Measurements from ENCODE around the gene AKAP7.

The AKAP7 gene

DNA sequence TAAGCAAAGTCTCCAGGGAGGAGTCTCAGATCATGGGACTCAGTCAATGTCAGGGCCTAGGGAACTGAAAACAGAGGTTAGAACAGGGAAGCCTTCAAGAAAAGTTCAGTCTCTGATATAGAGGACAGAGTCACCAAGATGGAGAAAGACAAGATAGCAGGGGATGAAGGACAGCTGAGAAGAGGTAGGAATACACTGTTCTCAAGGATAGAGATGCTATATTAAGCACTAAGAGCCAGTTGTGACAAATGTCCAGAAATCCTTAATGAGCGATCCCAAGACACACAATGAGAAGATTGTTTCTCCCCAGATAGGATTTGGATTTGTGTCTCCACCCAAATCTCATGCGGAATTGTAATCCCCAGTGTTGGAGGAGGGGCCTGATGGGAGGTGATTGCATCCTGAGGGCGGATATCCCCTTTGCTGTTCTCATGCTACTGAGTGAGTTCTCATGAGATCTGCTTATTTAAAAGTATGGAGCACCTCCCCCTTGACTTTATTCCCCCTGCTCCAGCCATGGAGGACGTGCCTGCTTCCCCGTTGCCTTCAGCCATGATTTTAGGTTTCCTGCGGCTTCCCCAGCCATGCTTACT, 168.2 kb downstream of the AKAP7 start:
- Histone ChIP-seq H3K27me3 (ENCODE audit: insufficient read depth, low read depth, severe bottlenecking) (no peaks in the 10 kb centered on the region), H3K4me3 (ENCODE audit: low read depth, low read length) (no peak overlapping the region), H3K9me3 (ENCODE audit: severe bottlenecking) (no peaks in the 10 kb centered on the region), H3K36me3 (no peaks in the 10 kb centered on the region), H3K27ac (no peak overlapping the region)
- TF ChIP-seq, protein P1, sequence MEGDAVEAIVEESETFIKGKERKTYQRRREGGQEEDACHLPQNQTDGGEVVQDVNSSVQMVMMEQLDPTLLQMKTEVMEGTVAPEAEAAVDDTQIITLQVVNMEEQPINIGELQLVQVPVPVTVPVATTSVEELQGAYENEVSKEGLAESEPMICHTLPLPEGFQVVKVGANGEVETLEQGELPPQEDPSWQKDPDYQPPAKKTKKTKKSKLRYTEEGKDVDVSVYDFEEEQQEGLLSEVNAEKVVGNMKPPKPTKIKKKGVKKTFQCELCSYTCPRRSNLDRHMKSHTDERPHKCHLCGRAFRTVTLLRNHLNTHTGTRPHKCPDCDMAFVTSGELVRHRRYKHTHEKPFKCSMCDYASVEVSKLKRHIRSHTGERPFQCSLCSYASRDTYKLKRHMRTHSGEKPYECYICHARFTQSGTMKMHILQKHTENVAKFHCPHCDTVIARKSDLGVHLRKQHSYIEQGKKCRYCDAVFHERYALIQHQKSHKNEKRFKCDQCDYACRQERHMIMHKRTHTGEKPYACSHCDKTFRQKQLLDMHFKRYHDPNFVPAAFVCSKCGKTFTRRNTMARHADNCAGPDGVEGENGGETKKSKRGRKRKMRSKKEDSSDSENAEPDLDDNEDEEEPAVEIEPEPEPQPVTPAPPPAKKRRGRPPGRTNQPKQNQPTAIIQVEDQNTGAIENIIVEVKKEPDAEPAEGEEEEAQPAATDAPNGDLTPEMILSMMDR (IDR thresholded peaks at IDR 0.05; ENCODE audit: low read depth, low read length), result no peak
- peak; percentile 38 for DNase-seq

DNA sequence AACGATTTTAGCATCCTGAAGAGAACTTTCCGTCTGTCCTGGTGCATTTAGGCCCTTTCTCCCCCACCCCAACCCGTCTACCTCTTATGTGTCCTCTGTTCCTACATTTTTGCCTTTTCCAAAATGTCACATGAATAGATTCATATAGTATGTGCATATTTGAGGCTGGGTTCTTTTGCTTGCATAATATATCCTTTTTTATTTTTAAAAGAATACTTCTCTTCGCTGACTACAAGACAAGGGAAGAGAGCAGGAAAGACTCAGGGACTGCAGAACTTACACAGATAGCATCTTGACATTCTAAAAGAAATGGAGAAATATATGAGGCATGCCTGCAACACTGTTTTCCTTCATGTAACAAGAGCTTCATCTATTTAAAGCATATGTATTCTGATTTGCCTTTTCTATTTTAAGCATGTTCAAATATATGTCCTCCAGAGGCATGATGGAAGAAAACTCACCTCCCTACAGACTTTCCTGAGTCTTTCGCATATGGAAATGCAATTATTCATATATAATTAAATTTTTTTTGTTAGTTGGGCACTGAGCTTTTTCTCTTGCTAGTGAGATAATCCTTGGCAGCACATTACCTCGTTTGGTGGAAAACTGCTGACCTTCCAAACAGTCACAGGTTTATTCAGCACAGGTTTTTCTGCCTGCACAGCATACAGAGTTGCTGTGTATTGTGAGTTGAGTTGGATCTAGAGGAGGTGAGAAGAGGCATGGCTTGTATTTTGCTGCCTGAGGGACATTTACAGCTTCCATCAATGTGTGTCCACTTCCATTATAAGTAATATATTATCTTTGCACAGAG, 170.0 kb downstream of the AKAP7 start:
- no peak for DNase-seq
- H3K36me3 ChIP-seq, result no peaks in the 10 kb centered on the region
- TF ChIP-seq, protein P1 (IDR thresholded peaks at IDR 0.05; ENCODE audit: low read depth, low read length), result no peak
- no peak overlapping the region for H3K4me3 ChIP-seq (ENCODE audit: low read depth, low read length)
- no peak overlapping the region for H3K27ac ChIP-seq
- peaks cover 4% of the 10 kb centered on the region for H3K9me3 ChIP-seq (ENCODE audit: severe bottlenecking)
- no peaks in the 10 kb centered on the region for H3K27me3 ChIP-seq (ENCODE audit: insufficient read depth, low read depth, severe bottlenecking)

DNA sequence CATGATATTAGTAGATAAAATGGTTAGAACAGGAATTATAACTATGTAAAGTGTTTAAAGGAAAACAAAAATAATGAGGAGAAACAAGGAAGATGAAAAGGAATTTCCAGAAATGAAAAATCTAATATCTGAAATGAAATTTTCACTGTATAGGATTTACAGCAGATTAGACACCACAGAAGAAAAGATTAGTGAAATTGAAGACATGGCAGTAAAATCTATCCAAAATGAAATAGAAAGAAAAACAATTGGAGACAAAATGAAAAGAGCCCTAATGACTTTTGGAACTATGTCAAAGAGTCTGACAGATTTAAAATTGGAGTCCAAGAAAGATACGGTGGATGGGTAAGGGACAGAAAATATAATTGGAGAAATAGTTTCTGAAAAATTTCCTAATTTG, 174.2 kb downstream of the AKAP7 start:
- H3K4me3 ChIP-seq (ENCODE audit: low read depth, low read length), result no peak overlapping the region
- no peak overlapping the region for H3K27ac ChIP-seq
- H3K27me3 ChIP-seq (ENCODE audit: insufficient read depth, low read depth, severe bottlenecking), result no peaks in the 10 kb centered on the region
- DNase-seq, result no peak
- no peaks in the 10 kb centered on the region for H3K36me3 ChIP-seq
- TF ChIP-seq, protein P1 (IDR thresholded peaks at IDR 0.05; ENCODE audit: low read depth, low read length), result no peak
- peaks cover 4% of the 10 kb centered on the region for H3K9me3 ChIP-seq (ENCODE audit: severe bottlenecking)

DNA sequence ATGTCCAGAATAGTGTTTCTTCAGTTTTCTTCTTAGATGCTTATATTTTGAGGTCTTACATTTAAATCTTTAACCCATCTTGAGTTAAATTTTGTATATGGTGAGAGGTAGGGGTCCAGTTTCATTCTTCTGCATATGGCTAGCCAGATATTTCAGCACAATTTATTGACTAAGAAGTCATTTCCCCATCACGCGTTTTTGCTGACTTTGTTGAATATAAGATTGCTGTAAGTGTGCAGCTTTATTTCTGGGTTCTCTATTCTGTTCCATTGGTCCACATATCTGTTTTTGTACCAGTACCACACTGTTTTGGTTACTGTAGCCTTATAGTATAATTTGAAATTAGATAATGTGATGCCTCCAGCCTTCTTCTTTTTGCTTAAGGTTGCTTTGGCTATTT, 179.6 kb downstream of the AKAP7 start:
- Histone ChIP-seq H3K4me3 (ENCODE audit: low read depth, low read length) (no peak overlapping the region), H3K27ac (no peak overlapping the region), H3K36me3 (no peaks in the 10 kb centered on the region), H3K9me3 (ENCODE audit: severe bottlenecking) (no peaks in the 10 kb centered on the region), H3K27me3 (ENCODE audit: insufficient read depth, low read depth, severe bottlenecking) (no peaks in the 10 kb centered on the region)
- DNase-seq, result no peak
- TF ChIP-seq, protein P1 (IDR thresholded peaks at IDR 0.05; ENCODE audit: low read depth, low read length), result no peak

DNA sequence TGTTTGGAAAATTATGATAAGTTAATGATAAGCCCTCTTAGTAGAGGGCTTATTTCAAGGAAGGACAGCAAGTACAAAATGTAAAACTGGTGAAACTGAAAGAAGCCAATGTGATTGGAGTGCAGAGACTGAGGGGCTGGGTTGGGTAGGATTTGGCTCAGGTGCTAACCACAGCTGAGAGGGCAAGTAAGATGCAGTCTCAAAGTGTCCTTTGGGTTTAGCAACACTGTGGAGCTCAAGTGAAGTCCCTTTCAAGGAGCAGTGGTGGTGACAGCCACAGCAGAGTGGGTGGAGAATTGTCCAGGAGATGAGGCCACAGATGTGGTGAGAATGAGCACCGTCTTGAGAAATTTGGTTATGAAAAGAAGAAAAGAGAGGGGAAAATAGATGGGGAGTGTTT, 181.4 kb downstream of the AKAP7 start:
- Histone ChIP-seq H3K4me3 (ENCODE audit: low read depth, low read length) (no peak overlapping the region), H3K9me3 (ENCODE audit: severe bottlenecking) (no peaks in the 10 kb centered on the region), H3K27me3 (ENCODE audit: insufficient read depth, low read depth, severe bottlenecking) (no peaks in the 10 kb centered on the region), H3K36me3 (no peaks in the 10 kb centered on the region), H3K27ac (no peak overlapping the region)
- DNase-seq, result no peak
- TF ChIP-seq, protein P1 (IDR thresholded peaks at IDR 0.05; ENCODE audit: low read depth, low read length), result no peak
